Measurements from ENCODE around the gene GAS7. TPM values are rescaled to one million over a fixed set of nuclear protein-coding genes. Genes with fewer than 3 reads are reported as not detected.

GAS7 gene
- total RNA-seq, 6 donors from 2014 or later, result 19.9 to 87.1 (median 41.5) TPM

DNA sequence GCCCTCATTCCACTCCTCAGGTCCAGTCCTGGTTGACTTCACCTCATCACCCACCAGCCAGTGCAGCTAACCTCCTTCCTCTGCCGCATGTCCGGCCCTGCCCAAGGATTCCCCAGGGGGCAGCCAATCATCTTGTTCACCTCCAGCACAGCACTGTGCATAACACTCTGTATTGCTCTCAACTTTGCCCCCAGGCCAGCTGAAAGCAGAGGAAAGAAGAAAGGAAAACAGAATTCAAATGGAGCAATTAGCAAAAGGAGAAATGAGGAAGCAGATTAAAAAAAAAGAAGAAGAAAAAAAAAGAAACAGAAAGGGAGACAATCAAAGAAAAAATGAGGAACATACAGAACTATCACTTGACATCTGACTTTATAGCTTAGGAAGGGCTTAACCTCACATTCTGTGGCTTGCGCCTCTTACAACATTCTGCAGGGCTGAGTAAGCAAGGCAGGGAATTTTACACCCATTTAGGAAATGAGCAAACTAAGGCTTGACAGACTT is 26.1 kb downstream of the GAS7 start:
- 30 to 33% methylated on average over 3 of the region's 3 CpGs for WGBS, 2 donors
- Histone ChIP-seq H3K36me3 (no peaks in the 10 kb centered on the region), H3K27me3 (no peaks in the 10 kb centered on the region), H3K4me3 (no peak overlapping the region), H3K4me1 (peaks cover 6 to 11% (median 9%) of the 10 kb centered on the region in 4 donors), H3K9me3 (peaks cover 0 to 4% (median 0%) of the 10 kb centered on the region in 4 donors), H3K27ac (peak overlapping the region in 2 of 4 donors; percentile 3 to 49)
- TF ChIP-seq, protein P1, sequence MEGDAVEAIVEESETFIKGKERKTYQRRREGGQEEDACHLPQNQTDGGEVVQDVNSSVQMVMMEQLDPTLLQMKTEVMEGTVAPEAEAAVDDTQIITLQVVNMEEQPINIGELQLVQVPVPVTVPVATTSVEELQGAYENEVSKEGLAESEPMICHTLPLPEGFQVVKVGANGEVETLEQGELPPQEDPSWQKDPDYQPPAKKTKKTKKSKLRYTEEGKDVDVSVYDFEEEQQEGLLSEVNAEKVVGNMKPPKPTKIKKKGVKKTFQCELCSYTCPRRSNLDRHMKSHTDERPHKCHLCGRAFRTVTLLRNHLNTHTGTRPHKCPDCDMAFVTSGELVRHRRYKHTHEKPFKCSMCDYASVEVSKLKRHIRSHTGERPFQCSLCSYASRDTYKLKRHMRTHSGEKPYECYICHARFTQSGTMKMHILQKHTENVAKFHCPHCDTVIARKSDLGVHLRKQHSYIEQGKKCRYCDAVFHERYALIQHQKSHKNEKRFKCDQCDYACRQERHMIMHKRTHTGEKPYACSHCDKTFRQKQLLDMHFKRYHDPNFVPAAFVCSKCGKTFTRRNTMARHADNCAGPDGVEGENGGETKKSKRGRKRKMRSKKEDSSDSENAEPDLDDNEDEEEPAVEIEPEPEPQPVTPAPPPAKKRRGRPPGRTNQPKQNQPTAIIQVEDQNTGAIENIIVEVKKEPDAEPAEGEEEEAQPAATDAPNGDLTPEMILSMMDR (IDR thresholded peaks at IDR 0.05), result no peak
- TF ChIP-seq POLR2AphosphoS5 (IDR thresholded peaks at IDR 0.05), result no peak
- no peak for TF ChIP-seq POLR2A (IDR thresholded peaks at IDR 0.05)
- TF ChIP-seq EP300 (IDR thresholded peaks at IDR 0.05), result no peak
- ATAC-seq (ENCODE audit: low FRiP score in 2 of 2) (peak in 1 of 2 donors; percentile 78), DNase-seq (peak in 1 of 2 donors; percentile 56)

DNA sequence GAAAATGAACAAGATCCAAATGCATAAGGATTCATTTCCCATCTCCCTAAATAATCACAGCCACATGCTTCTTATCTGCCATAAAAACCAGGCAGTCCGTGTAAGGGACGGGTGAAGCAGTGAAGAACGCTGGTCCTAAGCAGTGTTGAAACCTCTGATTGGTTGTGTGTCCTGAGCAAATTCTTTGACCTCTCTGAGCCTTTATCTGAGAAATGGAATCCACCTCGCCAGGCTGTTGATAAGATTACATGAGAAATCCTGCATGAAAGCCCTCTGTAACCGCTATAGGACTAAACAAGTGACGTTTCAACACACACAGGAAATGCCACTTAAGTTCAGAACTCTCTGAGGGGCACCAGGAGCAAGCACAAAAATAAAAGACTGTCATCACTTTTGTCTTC is 26.8 kb downstream of the GAS7 start:
- TF ChIP-seq POLR2AphosphoS5 (IDR thresholded peaks at IDR 0.05), result no peak
- Histone ChIP-seq H3K4me3 (no peak overlapping the region), H3K27ac (peak overlapping the region in 2 of 4 donors; percentile 3 to 49), H3K36me3 (no peaks in the 10 kb centered on the region), H3K9me3 (peaks cover 0 to 4% (median 0%) of the 10 kb centered on the region in 4 donors), H3K4me1 (peaks cover 6 to 11% (median 9%) of the 10 kb centered on the region in 4 donors), H3K27me3 (no peaks in the 10 kb centered on the region)
- ATAC-seq (ENCODE audit: low FRiP score in 2 of 2) (peak in 1 of 2 donors; percentile 3), DNase-seq (no peak)
- 12 to 13% methylated on average over 6 of the region's 6 CpGs for WGBS, 2 donors

DNA sequence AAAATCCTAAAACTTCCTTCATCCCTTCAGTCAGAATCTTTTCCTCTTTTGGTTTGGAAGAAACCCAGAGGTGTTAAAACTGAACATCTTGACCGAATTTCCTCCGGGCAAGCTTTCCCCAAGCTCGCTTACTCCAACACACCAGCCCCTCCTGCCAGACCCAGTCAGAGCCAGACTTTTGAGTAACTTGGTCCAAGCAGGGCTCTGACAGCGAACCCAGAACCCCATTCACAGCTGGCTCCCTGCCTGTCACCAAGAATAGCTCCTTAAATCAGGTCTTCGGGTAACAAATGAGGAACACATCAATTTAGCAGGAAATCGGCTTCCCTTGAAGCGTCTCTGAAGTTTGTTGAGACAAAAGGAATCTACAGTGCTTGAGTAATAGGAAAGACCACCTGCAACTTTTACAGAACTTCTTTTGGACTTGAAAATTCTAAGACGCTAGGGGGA is 27.3 kb downstream of the GAS7 start:
- peaks cover 6 to 11% (median 9%) of the 10 kb centered on the region in 4 donors for H3K4me1 ChIP-seq
- H3K27ac ChIP-seq, result peak overlapping the region in 1 of 4 donors; percentile 49
- H3K4me3 ChIP-seq, result no peak overlapping the region
- TF ChIP-seq, protein P1 (IDR thresholded peaks at IDR 0.05), result no peak
- TF ChIP-seq POLR2AphosphoS5 (IDR thresholded peaks at IDR 0.05) (no peak), POLR2A (IDR thresholded peaks at IDR 0.05) (no peak), EP300 (IDR thresholded peaks at IDR 0.05) (no peak)
- H3K36me3 ChIP-seq, result no peaks in the 10 kb centered on the region
- 23 to 56% methylated on average over 8 of the region's 8 CpGs for WGBS, 2 donors
- no peaks in the 10 kb centered on the region for H3K27me3 ChIP-seq
- peak in 1 of 2 donors; percentile 67 for ATAC-seq (ENCODE audit: low FRiP score in 2 of 2)
- DNase-seq, result no peak
- H3K9me3 ChIP-seq, result peaks cover 0 to 4% (median 0%) of the 10 kb centered on the region in 4 donors

DNA sequence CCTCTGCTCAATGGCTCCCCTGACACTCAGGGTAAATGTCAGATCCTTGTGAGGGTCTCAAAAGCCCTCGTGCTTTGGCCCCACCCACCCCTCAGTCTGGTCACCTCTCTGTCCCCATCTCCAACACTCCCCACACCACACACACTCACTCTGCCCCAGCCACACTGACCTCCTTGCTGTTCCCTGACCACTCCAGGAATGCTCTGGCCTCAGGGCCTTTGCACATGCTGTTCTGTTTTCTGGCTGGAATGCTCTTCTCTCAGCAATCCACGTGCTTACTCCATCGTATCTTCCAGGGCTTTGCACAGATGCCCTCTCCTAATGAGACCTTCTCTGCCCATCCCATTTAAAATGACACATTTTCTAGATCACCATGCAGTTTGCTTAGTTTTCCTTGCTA is 28.2 kb downstream of the GAS7 start:
- no peaks in the 10 kb centered on the region for H3K36me3 ChIP-seq
- H3K4me1 ChIP-seq, result peaks cover 6 to 11% (median 9%) of the 10 kb centered on the region in 4 donors
- DNase-seq (no peak), ATAC-seq (ENCODE audit: low FRiP score in 2 of 2) (no peak)
- no peaks in the 10 kb centered on the region for H3K27me3 ChIP-seq
- no peak overlapping the region for H3K27ac ChIP-seq
- 69 to 73% methylated on average over 3 of the region's 3 CpGs for WGBS, 2 donors
- H3K4me3 ChIP-seq, result no peak overlapping the region
- TF ChIP-seq EP300 (IDR thresholded peaks at IDR 0.05) (no peak), POLR2AphosphoS5 (IDR thresholded peaks at IDR 0.05) (no peak), POLR2A (IDR thresholded peaks at IDR 0.05) (no peak)
- TF ChIP-seq, protein P1 (IDR thresholded peaks at IDR 0.05), result no peak
- peaks cover 0 to 4% (median 0%) of the 10 kb centered on the region in 4 donors for H3K9me3 ChIP-seq

DNA sequence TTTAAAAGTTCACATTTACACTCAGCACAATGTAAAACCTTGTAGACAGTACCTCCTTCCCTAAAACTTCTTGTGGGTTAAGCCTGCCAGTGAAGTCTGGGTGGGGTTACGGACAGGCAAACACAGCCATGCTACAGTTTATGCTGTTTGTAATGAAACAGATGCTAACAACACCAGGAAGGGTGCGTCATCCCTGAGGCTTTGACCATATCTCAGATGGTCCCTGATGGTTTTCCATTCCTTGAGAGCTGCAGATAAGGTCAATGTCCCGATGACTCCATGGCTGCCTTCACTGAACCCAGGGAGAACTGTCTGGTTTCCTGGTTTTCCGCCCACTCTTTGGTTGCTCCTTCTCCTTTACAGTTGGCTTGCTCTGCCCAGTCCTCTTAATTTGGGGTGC is 29.1 kb downstream of the GAS7 start:
- peaks cover 6 to 11% (median 9%) of the 10 kb centered on the region in 4 donors for H3K4me1 ChIP-seq
- ATAC-seq (ENCODE audit: low FRiP score in 2 of 2) (peak in 1 of 2 donors; percentile 58), DNase-seq (no peak)
- peaks cover 0 to 4% (median 0%) of the 10 kb centered on the region in 4 donors for H3K9me3 ChIP-seq
- no peaks in the 10 kb centered on the region for H3K36me3 ChIP-seq
- WGBS, 2 donors, result 74 to 85% methylated on average over 4 of the region's 4 CpGs
- no peak for TF ChIP-seq EP300 (IDR thresholded peaks at IDR 0.05)
- TF ChIP-seq, protein P1 (IDR thresholded peaks at IDR 0.05), result no peak
- TF ChIP-seq POLR2AphosphoS5 (IDR thresholded peaks at IDR 0.05), result no peak
- TF ChIP-seq POLR2A (IDR thresholded peaks at IDR 0.05), result no peak
- no peaks in the 10 kb centered on the region for H3K27me3 ChIP-seq
- H3K4me3 ChIP-seq, result no peak overlapping the region
- H3K27ac ChIP-seq, result no peak overlapping the region
